Measurements from ENCODE around the gene UFC1.

UFC1 gene

GRCh38 chr1:161185732-161186311, 32.0 kb downstream of the UFC1 start:
- DNase-seq (ENCODE audit: low read depth, low spot score) = no peak
- no peak overlapping the region for H3K4me3 ChIP-seq (ENCODE audit: low read length)

- no peak for DNase-seq (ENCODE audit: low read depth, low spot score)
- no peak overlapping the region for H3K4me3 ChIP-seq (ENCODE audit: low read length)
Observed at GRCh38 chr1:161187311-161187710, 33.5 kb downstream of the UFC1 start.

GRCh38 chr1:161188381-161188780, 34.6 kb downstream of the UFC1 start:
- no peak overlapping the region for H3K4me3 ChIP-seq (ENCODE audit: low read length)
- no peak for DNase-seq (ENCODE audit: low read depth, low spot score)

- no peak for DNase-seq (ENCODE audit: low read depth, low spot score)
- no peak overlapping the region for H3K4me3 ChIP-seq (ENCODE audit: low read length)
Observed at GRCh38 chr1:161189036-161189435, 35.3 kb downstream of the UFC1 start.

GRCh38 chr1:161190962-161191521, 37.3 kb downstream of the UFC1 start:
- no peak overlapping the region for H3K4me3 ChIP-seq (ENCODE audit: low read length)
- no peak for DNase-seq (ENCODE audit: low read depth, low spot score)

GRCh38 chr1:161191971-161192370, 38.2 kb downstream of the UFC1 start:
- H3K4me3 ChIP-seq (ENCODE audit: low read length) = no peak overlapping the region
- no peak for DNase-seq (ENCODE audit: low read depth, low spot score)

GRCh38 chr1:161192476-161193465, 39.0 kb downstream of the UFC1 start:
- no peak overlapping the region for H3K4me3 ChIP-seq (ENCODE audit: low read length)
- peak; percentile 67 for DNase-seq (ENCODE audit: low read depth, low spot score)

GRCh38 chr1:161193561-161194235, 39.9 kb downstream of the UFC1 start:
- H3K4me3 ChIP-seq (ENCODE audit: low read length) = no peak overlapping the region
- DNase-seq (ENCODE audit: low read depth, low spot score) = no peak

- no peak for DNase-seq (ENCODE audit: low read depth, low spot score)
- no peak overlapping the region for H3K4me3 ChIP-seq (ENCODE audit: low read length)
Observed at GRCh38 chr1:161195171-161195570, 41.4 kb downstream of the UFC1 start.

GRCh38 chr1:161196111-161196510, 42.3 kb downstream of the UFC1 start:
- no peak overlapping the region for H3K4me3 ChIP-seq (ENCODE audit: low read length)
- no peak for DNase-seq (ENCODE audit: low read depth, low spot score)

- DNase-seq (ENCODE audit: low read depth, low spot score) = no peak
- no peak overlapping the region for H3K4me3 ChIP-seq (ENCODE audit: low read length)
Observed at GRCh38 chr1:161196521-161197451, 43.0 kb downstream of the UFC1 start.

- H3K4me3 ChIP-seq (ENCODE audit: low read length) = no peak overlapping the region
Observed at GRCh38 chr1:161197560-161198193, 43.9 kb downstream of the UFC1 start.

GRCh38 chr1:161198194-161198896, 44.6 kb downstream of the UFC1 start:
- no peak overlapping the region for H3K4me3 ChIP-seq (ENCODE audit: low read length)
- no peak for DNase-seq (ENCODE audit: low read depth, low spot score)

More at GRCh38 chr1:161197560-161198193, 43.9 kb downstream of the UFC1 start:
- no peak for DNase-seq (ENCODE audit: low read depth, low spot score)

GRCh38 chr1:161198897-161199431, 45.2 kb downstream of the UFC1 start, which contains the start of gene ADAMTS4:
Gene ADAMTS4, minus strand, starts transcription at chr1:161199054. Its CDS starts 427 bp downstream, at chr1:161198627.
- DNase-seq (ENCODE audit: low read depth, low spot score) = no peak
- no peak within 1 kb of the TSS for H3K4me3 ChIP-seq (ENCODE audit: low read length)

- H3K4me3 ChIP-seq (ENCODE audit: low read length) = no peak overlapping the region
Observed at GRCh38 chr1:161199506-161200139, 45.8 kb downstream of the UFC1 start.

GRCh38 chr1:161200421-161200991, 46.7 kb downstream of the UFC1 start:
- no peak for DNase-seq (ENCODE audit: low read depth, low spot score)
- H3K4me3 ChIP-seq (ENCODE audit: low read length) = no peak overlapping the region

More at GRCh38 chr1:161199506-161200139, 45.8 kb downstream of the UFC1 start:
- DNase-seq (ENCODE audit: low read depth, low spot score) = no peak

All from Jurkat, Clone E6-1 (cell line).